Fibroblast of the aortic adventitia (primary cell): ENCODE results near the gene MMP15. TPM values are rescaled to one million over a fixed set of nuclear protein-coding genes. Genes with fewer than 3 reads are reported as not detected.
"Not testable (repeated sequence)": the region's sequence is repeated elsewhere in the genome, so short reads cannot be mapped to it uniquely, and the experiment has no call there.

ENCODE experiments used
- DNase-seq: peaks from one replicate; pipeline ENCODE4 v3.0.0-alpha.2; 2010; ENCODE audit warnings: low read depth
- H3K4me3 ChIP-seq: 2 replicates; pipeline ENCODE4 v1.5.1; 2011; ENCODE audit warnings: low read depth, mild to moderate bottlenecking, control low read depth, low read length, moderate library complexity
- total RNA-seq: library from RNA; depleted of rRNA; stranded (reverse); fragments of >200 nt; gene quantifications from 2 replicates; pipeline ENCODE4 v1.2.3, GENCODE V29; 2012; ENCODE audit warnings: low replicate concordance
- TF ChIP-seq, protein P1 (sequence below): IDR thresholded peaks from 2 replicates; pipeline ENCODE4 v1.5.1; 2011; ENCODE audit warnings: mild to moderate bottlenecking, low read length, control low read depth, inconsistent platforms; ENCODE audit not compliant: insufficient read depth

The MMP15 gene
- total RNA-seq, 1 donor = 2.4 TPM

DNA sequence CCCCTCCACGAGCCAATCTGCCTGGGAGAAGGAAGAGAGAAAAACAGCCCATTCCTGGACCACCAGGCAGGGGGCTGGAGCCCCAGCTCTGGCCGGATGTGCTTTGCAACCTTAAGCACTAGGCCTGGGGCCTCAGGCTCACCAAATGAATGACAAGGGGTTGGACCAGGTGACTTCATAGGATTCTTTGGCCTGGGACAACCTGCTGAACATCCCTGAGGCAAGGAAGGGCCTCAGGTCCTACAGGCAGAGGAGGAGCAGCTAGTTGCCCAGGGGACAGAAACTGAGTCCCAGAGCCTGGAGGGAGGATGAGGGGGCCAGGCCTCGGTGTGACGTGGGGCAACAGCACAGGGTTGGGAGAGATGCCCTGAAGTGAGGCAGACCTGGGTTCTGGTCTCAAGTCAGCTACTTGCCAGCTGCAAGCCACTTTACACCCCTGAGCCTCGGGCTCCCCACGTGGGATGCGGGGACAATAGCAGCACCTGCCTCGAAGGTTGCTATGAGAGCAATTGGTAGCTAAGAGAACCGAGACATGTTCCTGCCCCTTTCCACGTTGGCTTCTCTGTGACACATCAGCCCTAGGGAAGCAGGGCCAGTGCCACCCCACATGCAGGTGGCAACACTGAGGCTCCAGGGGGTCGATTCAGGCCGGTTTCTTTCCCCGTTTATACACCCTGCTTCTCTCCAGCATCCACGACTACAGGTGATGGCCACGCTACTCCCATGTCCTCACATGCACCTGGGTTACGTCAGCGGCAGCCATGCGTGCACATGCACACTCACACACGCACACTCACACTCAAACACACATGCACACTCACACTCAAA is 61.0 kb downstream of the MMP15 start:
- TF ChIP-seq, protein P1, sequence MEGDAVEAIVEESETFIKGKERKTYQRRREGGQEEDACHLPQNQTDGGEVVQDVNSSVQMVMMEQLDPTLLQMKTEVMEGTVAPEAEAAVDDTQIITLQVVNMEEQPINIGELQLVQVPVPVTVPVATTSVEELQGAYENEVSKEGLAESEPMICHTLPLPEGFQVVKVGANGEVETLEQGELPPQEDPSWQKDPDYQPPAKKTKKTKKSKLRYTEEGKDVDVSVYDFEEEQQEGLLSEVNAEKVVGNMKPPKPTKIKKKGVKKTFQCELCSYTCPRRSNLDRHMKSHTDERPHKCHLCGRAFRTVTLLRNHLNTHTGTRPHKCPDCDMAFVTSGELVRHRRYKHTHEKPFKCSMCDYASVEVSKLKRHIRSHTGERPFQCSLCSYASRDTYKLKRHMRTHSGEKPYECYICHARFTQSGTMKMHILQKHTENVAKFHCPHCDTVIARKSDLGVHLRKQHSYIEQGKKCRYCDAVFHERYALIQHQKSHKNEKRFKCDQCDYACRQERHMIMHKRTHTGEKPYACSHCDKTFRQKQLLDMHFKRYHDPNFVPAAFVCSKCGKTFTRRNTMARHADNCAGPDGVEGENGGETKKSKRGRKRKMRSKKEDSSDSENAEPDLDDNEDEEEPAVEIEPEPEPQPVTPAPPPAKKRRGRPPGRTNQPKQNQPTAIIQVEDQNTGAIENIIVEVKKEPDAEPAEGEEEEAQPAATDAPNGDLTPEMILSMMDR = no peak
- DNase-seq = no peak
- no peak overlapping the region for H3K4me3 ChIP-seq

DNA sequence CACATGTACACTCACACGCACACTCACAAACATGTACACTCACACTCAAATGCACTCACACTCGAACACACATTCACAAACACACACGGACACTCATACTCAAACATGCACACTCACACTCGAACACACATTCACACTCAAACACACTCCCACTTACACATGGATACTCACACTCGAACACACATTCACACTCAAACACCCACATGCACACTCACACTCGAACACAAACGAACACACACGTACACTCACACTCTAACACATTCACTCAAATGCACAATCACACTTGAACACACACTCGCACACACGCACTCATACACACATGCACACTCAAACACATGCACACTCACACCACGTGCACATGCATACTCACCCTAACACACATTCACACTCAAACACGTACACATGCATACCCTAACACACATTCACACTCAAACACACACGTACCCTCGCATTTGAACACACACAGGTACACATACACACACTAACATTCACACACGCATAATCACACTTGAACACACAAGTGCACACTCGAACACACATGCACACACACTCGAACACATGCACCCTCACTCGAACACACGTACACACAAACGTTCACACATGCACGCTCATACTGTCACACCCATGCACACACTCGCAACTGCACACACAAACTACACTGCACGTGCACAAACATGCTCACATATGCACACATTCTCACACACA is 61.8 kb downstream of the MMP15 start:
- no peak overlapping the region for H3K4me3 ChIP-seq
- no peak for DNase-seq
- TF ChIP-seq, protein P1 = no peak

DNA sequence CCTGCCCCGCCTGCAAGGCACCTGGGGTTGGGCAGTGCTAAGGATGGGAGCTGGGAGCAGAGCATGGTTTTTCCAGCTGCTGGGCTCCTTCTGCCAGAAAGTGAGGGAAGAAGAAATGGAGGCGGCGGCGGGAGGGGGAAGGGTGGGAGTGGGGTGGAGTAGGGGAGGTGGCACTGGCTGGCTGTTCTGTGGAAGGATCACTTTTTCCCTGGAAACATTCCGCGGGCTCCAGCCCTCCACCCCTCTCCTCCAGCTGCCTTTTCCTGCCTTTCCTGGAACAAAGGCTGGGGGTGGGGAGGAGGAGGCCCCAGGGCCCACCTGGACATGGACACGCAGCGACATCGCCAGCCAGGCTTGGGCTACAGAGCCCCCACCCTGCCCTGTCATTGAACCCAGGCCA is 62.5 kb downstream of the MMP15 start:
- DNase-seq = no peak
- no peak overlapping the region for H3K4me3 ChIP-seq
- TF ChIP-seq, protein P1 = no peak

DNA sequence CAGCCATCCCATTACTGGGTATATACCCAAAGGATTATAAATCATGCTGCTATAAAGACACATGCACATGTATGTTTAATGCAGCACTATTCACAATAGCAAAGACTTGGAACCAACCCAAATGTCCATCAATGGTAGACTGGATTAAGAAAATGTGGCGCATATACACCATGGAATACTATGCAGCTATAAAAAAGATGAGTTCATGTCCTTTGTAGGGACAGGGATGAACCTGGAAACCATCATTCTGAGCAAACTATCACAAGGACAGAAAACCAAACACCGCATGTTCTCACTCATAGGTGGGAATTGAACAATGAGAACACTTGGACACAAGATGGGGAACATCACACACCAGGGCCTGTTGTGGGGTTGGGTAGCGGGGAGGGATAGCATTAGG is 64.8 kb downstream of the MMP15 start:
- not testable (repeated sequence) for H3K4me3 ChIP-seq, DNase-seq

DNA sequence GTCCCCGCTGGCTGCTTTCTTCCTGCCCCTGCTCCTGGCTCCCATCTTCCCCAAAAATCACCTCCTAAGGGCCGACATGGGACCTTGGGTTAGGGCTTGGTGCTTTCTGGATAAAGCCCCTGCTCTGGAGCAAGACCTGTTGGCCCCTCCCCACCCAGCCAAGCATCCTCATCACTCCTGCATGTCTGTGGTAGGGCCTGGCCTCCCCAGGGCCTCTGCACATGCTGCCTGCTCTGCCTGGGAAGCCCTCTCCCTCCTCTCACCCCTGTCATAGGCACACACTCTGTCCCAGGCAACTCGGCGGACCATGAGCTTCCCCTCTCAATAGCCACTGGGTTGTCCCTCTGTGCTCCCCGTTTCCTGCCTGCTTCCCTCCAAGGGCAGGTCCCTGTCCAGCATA is 68.5 kb downstream of the MMP15 start:
- no peak overlapping the region for H3K4me3 ChIP-seq
- no peak for DNase-seq
- TF ChIP-seq, protein P1 = no peak

DNA sequence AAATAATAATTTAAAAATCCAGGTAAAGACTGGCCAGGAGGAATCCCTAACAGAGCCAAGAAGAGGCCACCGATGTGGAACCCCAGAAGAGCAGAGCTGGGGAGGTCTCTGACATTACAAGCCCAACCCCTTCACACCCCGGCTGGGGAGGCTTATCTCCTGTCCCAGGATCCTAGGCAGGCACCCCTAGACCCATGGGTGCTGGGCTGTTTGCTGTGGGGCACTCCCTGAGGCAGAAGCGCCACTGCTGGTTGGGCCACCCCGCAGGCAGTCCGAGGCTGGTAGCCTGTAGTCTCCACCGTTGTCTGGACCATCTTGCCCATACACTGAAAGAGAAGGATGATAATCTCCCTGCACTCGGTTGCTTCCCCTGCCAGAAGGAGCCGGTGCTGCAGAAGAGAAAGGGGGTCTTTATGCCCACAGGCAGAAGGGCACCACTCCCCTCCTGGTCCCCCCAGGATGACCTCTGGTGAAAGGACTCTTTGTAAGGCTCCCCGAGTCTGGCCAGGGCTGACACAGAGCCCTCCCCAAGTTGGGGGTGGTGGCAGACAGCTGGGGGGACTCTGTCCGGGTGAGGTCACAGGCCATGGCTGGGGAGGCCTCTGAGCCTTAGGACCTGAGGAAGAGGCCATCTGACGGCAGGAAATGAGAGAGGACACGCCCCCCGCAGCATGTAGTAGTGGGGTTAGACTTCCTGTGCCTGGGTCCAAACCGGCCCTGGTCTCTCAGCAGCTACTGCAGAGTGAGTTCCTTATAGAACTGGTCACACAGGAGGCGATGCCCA is 69.4 kb downstream of the MMP15 start:
- DNase-seq = no peak
- TF ChIP-seq, protein P1 = no peak
- H3K4me3 ChIP-seq = no peak overlapping the region

DNA sequence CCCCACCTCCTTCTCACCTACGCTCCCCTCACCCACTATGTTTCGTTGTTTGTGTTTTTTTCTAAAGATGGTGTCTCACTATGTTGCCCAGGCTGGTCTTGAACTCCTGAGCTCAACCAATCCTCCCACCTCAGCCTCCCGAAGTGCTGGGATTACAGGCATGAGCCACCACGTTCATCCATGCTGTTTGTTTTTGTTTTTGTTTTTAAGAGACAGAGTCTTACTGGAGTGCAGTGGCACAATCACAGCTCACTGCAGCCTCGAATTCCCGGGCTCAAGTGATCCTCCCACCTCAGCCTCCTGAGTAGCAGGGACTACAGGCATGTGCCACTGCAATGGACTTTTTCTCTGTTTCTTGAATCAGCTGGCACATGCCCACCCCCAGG is 70.0 kb downstream of the MMP15 start:
- not testable (repeated sequence) for H3K4me3 ChIP-seq, DNase-seq
